HepG2 (cell line): Measurements from ENCODE around the gene PYGL. TPM values are rescaled to one million over a fixed set of nuclear protein-coding genes. Genes with fewer than 3 reads are reported as not detected.
A peak's percentile ranks its signal among the peaks of the same experiment; 100 is the strongest.

ENCODE experiments used
- AGO1 ChIP-seq: fragments of 200-400 bp; formaldehyde crosslinking; IDR thresholded peaks from 2 replicates; pipeline ENCODE4 v1.6.1; 2017; ENCODE audit warnings: mild to moderate bottlenecking, low read depth, low read length, moderate library complexity; ENCODE audit not compliant: poor library complexity, severe bottlenecking
- ATF7 ChIP-seq, 2 experiments: fragments of 450-650 bp in 1 of 2; sonication (generic) in 1 of 2; formaldehyde crosslinking in 1 of 2; IDR thresholded peaks; 2 replicates each; pipeline versions ENCODE4 v1.4.0 to v1.6.1; 2016 to 2020; ENCODE audit warnings: antibody characterized with exemption in 1 of 2, mild to moderate bottlenecking in 1 of 2, missing genetic modification reagents in 1 of 2
- EP300 ChIP-seq, 3 experiments: sonication (generic) in 1 of 3; formaldehyde crosslinking in 1 of 3; IDR thresholded peaks; 2 replicates each; pipeline versions ENCODE4 v1.5.1 to v1.6.1; 2011 to 2020; ENCODE audit warnings: low read depth in 2 of 3, low read length in 2 of 3, borderline replicate concordance in 1 of 3, improper control_type of control experiment in 1 of 3, mild to moderate bottlenecking in 1 of 3, missing genetic modification reagents in 1 of 3, moderate library complexity in 1 of 3
- HMGA1 ChIP-seq: sonication (generic); formaldehyde crosslinking; conservative IDR thresholded peaks from 2 replicates; pipeline ENCODE4 v1.4.0; 2020; ENCODE audit warnings: missing genetic modification reagents
- LRRFIP1 ChIP-seq: sonication (generic); formaldehyde crosslinking; conservative IDR thresholded peaks from 2 replicates; pipeline ENCODE4 v1.4.0; 2020; ENCODE audit warnings: missing genetic modification reagents
- MAX ChIP-seq: IDR thresholded peaks from 2 replicates; pipeline ENCODE4 v1.6.1; 2012; ENCODE audit warnings: inconsistent platforms
- MNT ChIP-seq: fragments of 450-650 bp; IDR thresholded peaks from 2 replicates; pipeline ENCODE4 v1.6.1; 2016
- NFYB ChIP-seq: sonication (generic); formaldehyde crosslinking; IDR thresholded peaks from 2 replicates; pipeline ENCODE4 v1.4.0; 2020; ENCODE audit warnings: missing genetic modification reagents
- POGK ChIP-seq: sonication (generic); formaldehyde crosslinking; conservative IDR thresholded peaks from 2 replicates; pipeline ENCODE4 v1.8.0; 2022; ENCODE audit warnings: mild to moderate bottlenecking, moderate library complexity, missing genetic modification reagents
- PTBP1 ChIP-seq: fragments of 200-400 bp; formaldehyde crosslinking; IDR thresholded peaks from 2 replicates; pipeline ENCODE4 v1.6.1; 2018; ENCODE audit warnings: low read length, low read depth; ENCODE audit not compliant: poor library complexity, severe bottlenecking
- SMAD9 ChIP-seq: sonication (generic); formaldehyde crosslinking; IDR thresholded peaks from 2 replicates; pipeline ENCODE4 v1.5.1; 2020; ENCODE audit warnings: mild to moderate bottlenecking, missing genetic modification reagents
- STAG1 ChIP-seq: sonication (generic); formaldehyde crosslinking; IDR thresholded peaks from 2 replicates; pipeline ENCODE4 v1.4.0; 2020; ENCODE audit warnings: missing genetic modification reagents
- ZBTB33 ChIP-seq: sonication (generic); formaldehyde crosslinking; IDR thresholded peaks from 2 replicates; pipeline ENCODE4 v1.4.0; 2020; ENCODE audit warnings: missing genetic modification reagents
- ZFP1 ChIP-seq: IDR thresholded peaks from 2 replicates; pipeline ENCODE4 v1.6.1; 2016
- ZNF124 ChIP-seq: sonication (generic); formaldehyde crosslinking; IDR thresholded peaks from 2 replicates; pipeline ENCODE4 v1.4.0; 2020; ENCODE audit warnings: missing genetic modification reagents
- ZNF160 ChIP-seq: sonication (generic); formaldehyde crosslinking; IDR thresholded peaks from 2 replicates; pipeline ENCODE4 v1.8.0; 2022; ENCODE audit warnings: mild to moderate bottlenecking, inconsistent platforms, missing genetic modification reagents
- ZNF615 ChIP-seq: sonication (generic); formaldehyde crosslinking; IDR thresholded peaks from 2 replicates; pipeline ENCODE4 v1.5.0; 2020; ENCODE audit warnings: mild to moderate bottlenecking, missing genetic modification reagents, borderline replicate concordance
- ZNF746 ChIP-seq: sonication (generic); formaldehyde crosslinking; IDR thresholded peaks from 2 replicates; pipeline ENCODE4 v1.8.0; 2022; ENCODE audit warnings: mild to moderate bottlenecking, missing genetic modification reagents
- ZSCAN5A ChIP-seq: sonication (generic); formaldehyde crosslinking; IDR thresholded peaks from 2 replicates; pipeline ENCODE4 v1.8.0; 2022; ENCODE audit warnings: mild to moderate bottlenecking, missing genetic modification reagents, borderline replicate concordance
- polyA plus RNA-seq, 8 experiments: library from polyadenylated mRNA; depleted of rRNA in 3 of 8; stranded (reverse) in 7 of 8; unstranded in 1 of 8; fragments of >200 nt; fragmentation: Illumina TruSeq in 4 of 8; extraction: Trizol in 4 of 8; gene quantifications; 2 replicates each; pipeline versions ENCODE4 v1.2.1 to v1.2.3, GENCODE V29; 2011 to 2016; ENCODE audit warnings: low read depth in 4 of 8, missing spikeins in 1 of 8, mixed read lengths in 1 of 8; ENCODE audit not compliant: insufficient read depth in 1 of 8
- total RNA-seq, 5 experiments: library from RNA; depleted of rRNA; stranded (reverse); fragments of >200 nt; fragmentation: Illumina TruSeq; extraction: Trizol; gene quantifications; 2 replicates each; pipeline ENCODE4 v1.2.3, GENCODE V29; 2016; ENCODE audit warnings: low read depth in 1 of 5

PYGL gene
- total and polyA plus RNA-seq, 2 of the 13 experiments (the other 11 are each of a cell fraction or from before 2014, with no cell fraction given): 98.4 to 110 TPM

GRCh38 chr14:50943943-50944646 lies at the start of gene PYGL (continued):
- TF ChIP-seq POGK (CRISPR knock-in tag) (0 out of 2 replicates have a peak, but pooled peaks have one; percentile 23), STAG1 (CRISPR knock-in tag) (peak; percentile 41), SMAD9 (CRISPR knock-in tag) (no peak), ZFP1 (CRISPR knock-in tag) (no peak; the same call in 1 of the 2 replicates), ZNF746 (CRISPR knock-in tag) (peak; percentile 33; the same call in 1 of the 2 replicates), ZNF124 (CRISPR knock-in tag) (no peak), MNT (no peak), PTBP1 (no peak), AGO1 (no peak), ZSCAN5A (CRISPR knock-in tag) (no peak), ATF7 (IDR thresholded peaks at IDR 0.05) (no peak), ATF7 (CRISPR knock-in tag; IDR thresholded peaks at IDR 0.05) (no peak; the same call in 1 of the 2 replicates), ZNF615 (CRISPR knock-in tag) (no peak), EP300 (IDR thresholded peaks at IDR 0.05; ENCODE audit: low read depth in 2 of 2, low read length in 2 of 2) (no peak; a peak in 1 of 4 replicates), EP300 (CRISPR knock-in tag; IDR thresholded peaks at IDR 0.05; ENCODE audit: borderline replicate concordance) (no peak), HMGA1 (no peak), LRRFIP1 (CRISPR knock-in tag) (no peak), NFYB (no peak), ZBTB33 (CRISPR knock-in tag) (no peak), ZNF160 (CRISPR knock-in tag) (no peak; the same call in 1 of the 2 replicates), MAX (peak; percentile 46)
